ENCODE measurements around the gene OR2T29. TPM values are rescaled to one million over a fixed set of nuclear protein-coding genes. Genes with fewer than 3 reads are reported as not detected.

OR2T29 gene
- total and polyA plus RNA-seq, 7 donors, result not detected

- Histone ChIP-seq H3K27ac (no peak overlapping the region), H3K36me3 (no peaks in the 10 kb centered on the region), H3K27me3 (no peaks in the 10 kb centered on the region), H3K9me3 (no peaks in the 10 kb centered on the region), H3K4me1 (no peaks in the 10 kb centered on the region), H3K4me3 (no peak overlapping the region)
- intact Hi-C loops (cut with DNase I), result no loop called here
- TF ChIP-seq POLR2A (IDR thresholded peaks at IDR 0.05) (no peak), EP300 (IDR thresholded peaks at IDR 0.05) (no peak), CTCF (IDR thresholded peaks at IDR 0.05) (no peak), POLR2AphosphoS5 (IDR thresholded peaks at IDR 0.05) (no peak)
- WGBS, 2 donors, result 29 to 72% methylated on average over 2 of the region's 2 CpGs
- DNase-seq, result no peak
Observed at GRCh38 chr1:248596615-248597014, 34.0 kb upstream of the OR2T29 start.

GRCh38 chr1:248593226-248593625, 30.7 kb upstream of the OR2T29 start:
- Histone ChIP-seq H3K9me3 (no peaks in the 10 kb centered on the region), H3K4me1 (no peaks in the 10 kb centered on the region), H3K36me3 (no peaks in the 10 kb centered on the region), H3K4me3 (no peak overlapping the region), H3K27ac (no peak overlapping the region), H3K27me3 (no peaks in the 10 kb centered on the region)
- 83 to 87% methylated on average over 5 of the region's 5 CpGs for WGBS, 2 donors
- TF ChIP-seq CTCF (IDR thresholded peaks at IDR 0.05) (no peak), POLR2AphosphoS5 (IDR thresholded peaks at IDR 0.05) (no peak), POLR2A (IDR thresholded peaks at IDR 0.05) (no peak), EP300 (IDR thresholded peaks at IDR 0.05) (no peak)
- intact Hi-C loops (cut with DNase I), result no loop called here
- DNase-seq, result no peak

- no peaks in the 10 kb centered on the region for H3K27me3 ChIP-seq
- no peak overlapping the region for H3K27ac ChIP-seq
- intact Hi-C loops (cut with DNase I), result no loop called here
- TF ChIP-seq POLR2AphosphoS5 (IDR thresholded peaks at IDR 0.05) (no peak), EP300 (IDR thresholded peaks at IDR 0.05) (no peak), CTCF (IDR thresholded peaks at IDR 0.05) (no peak), POLR2A (IDR thresholded peaks at IDR 0.05) (no peak)
- DNase-seq, result no peak
- no peaks in the 10 kb centered on the region for H3K4me1 ChIP-seq
- no peaks in the 10 kb centered on the region for H3K9me3 ChIP-seq
- no peaks in the 10 kb centered on the region for H3K36me3 ChIP-seq
- 72 to 84% methylated on average over 1 of the region's 1 CpG for WGBS, 2 donors
- no peak overlapping the region for H3K4me3 ChIP-seq
Observed at GRCh38 chr1:248592655-248593054, 30.1 kb upstream of the OR2T29 start.

GRCh38 chr1:248590055-248590454, 27.5 kb upstream of the OR2T29 start:
- TF ChIP-seq CTCF (IDR thresholded peaks at IDR 0.05) (no peak), EP300 (IDR thresholded peaks at IDR 0.05) (no peak), POLR2AphosphoS5 (IDR thresholded peaks at IDR 0.05) (no peak), POLR2A (IDR thresholded peaks at IDR 0.05) (no peak)
- Histone ChIP-seq H3K27me3 (no peaks in the 10 kb centered on the region), H3K4me1 (no peaks in the 10 kb centered on the region), H3K4me3 (no peak overlapping the region), H3K9me3 (no peaks in the 10 kb centered on the region), H3K36me3 (no peaks in the 10 kb centered on the region), H3K27ac (no peak overlapping the region)
- intact Hi-C loops (cut with DNase I), result no loop called here
- 93% methylated on average over 17 of the region's 17 CpGs for WGBS, 2 donors
- DNase-seq, result no peak

- intact Hi-C loops (cut with DNase I), result no loop called here
- no peaks in the 10 kb centered on the region for H3K9me3 ChIP-seq
- TF ChIP-seq CTCF (IDR thresholded peaks at IDR 0.05) (no peak), POLR2A (IDR thresholded peaks at IDR 0.05) (no peak), POLR2AphosphoS5 (IDR thresholded peaks at IDR 0.05) (no peak), EP300 (IDR thresholded peaks at IDR 0.05) (no peak)
- no peak overlapping the region for H3K27ac ChIP-seq
- no peaks in the 10 kb centered on the region for H3K36me3 ChIP-seq
- DNase-seq, result no peak
- H3K4me3 ChIP-seq, result no peak overlapping the region
- whole genome bisulfite sequencing, 2 donors, result 75 to 85% methylated on average over 3 of the region's 3 CpGs
- no peaks in the 10 kb centered on the region for H3K4me1 ChIP-seq
- H3K27me3 ChIP-seq, result no peaks in the 10 kb centered on the region
Observed at GRCh38 chr1:248589334-248589733, 26.8 kb upstream of the OR2T29 start.
